ENCODE measurements around the gene KCNJ10. TPM values are rescaled to one million over a fixed set of nuclear protein-coding genes. Genes with fewer than 3 reads are reported as not detected.
"Not testable (repeated sequence)": the region's sequence is repeated elsewhere in the genome, so short reads cannot be mapped to it uniquely, and the experiment has no call there.

The KCNJ10 gene
- total RNA-seq = under 1 TPM; 0.11 TPM

GRCh38 chr1:160069460-160070231 lies at the start of gene KCNJ10:
Gene KCNJ10, minus strand, starts transcription at chr1:160070160. Its CDS starts 27,628 bp downstream, at chr1:160042532.
- H3K27me3 Mint-ChIP-seq = peaks cover 32% of the 10 kb centered on the region

GRCh38 chr1:160118928-160119327 lies 49.0 kb upstream of the KCNJ10 start:
- H3K9me3 Mint-ChIP-seq (ENCODE audit: low read depth) = no peaks in the 10 kb centered on the region
- no peaks in the 10 kb centered on the region for H3K4me1 Mint-ChIP-seq
- peaks cover 9% of the 10 kb centered on the region for H3K27me3 Mint-ChIP-seq
- H3K36me3 Mint-ChIP-seq (ENCODE audit: low read depth) = no peaks in the 10 kb centered on the region
- no peak overlapping the region for H3K4me3 Mint-ChIP-seq
- ATAC-seq (no peak), DNase-seq (no peak)
- H3K27ac Mint-ChIP-seq = no peak overlapping the region
- CTCF ChIA-PET = no interaction called here
- intact Hi-C loops (cut with DNase I, micrococcal nuclease) = no loop called here
- POLR2A ChIA-PET = no interaction called here

More at GRCh38 chr1:160069460-160070231, at the start of gene KCNJ10:
- Mint-ChIP-seq H3K27ac (peak within 1 kb of the TSS; percentile 18), H3K9me3 (ENCODE audit: low read depth) (no peaks in the 10 kb centered on the region), H3K4me1 (peaks cover 21% of the 10 kb centered on the region), H3K4me3 (peak within 1 kb of the TSS; percentile 71), H3K36me3 (ENCODE audit: low read depth) (no peaks in the 10 kb centered on the region)
- peak; percentile 7 for ATAC-seq
- POLR2A ChIA-PET = no interaction called here
- CTCF ChIA-PET = interaction anchor here (0.8 to 38.5 kb wide), 3 partner anchors 9 to 45 kb away, joined by 5 to 636 read pairs (median 636); partner anchors contain the start of genes KCNJ10 and KCNJ9
- no peak for DNase-seq
- intact Hi-C loops (cut with DNase I, micrococcal nuclease) = no loop called here

GRCh38 chr1:160117709-160118183 lies 47.8 kb upstream of the KCNJ10 start:
- Mint-ChIP-seq H3K27me3 (peaks cover 9% of the 10 kb centered on the region), H3K9me3 (ENCODE audit: low read depth) (no peaks in the 10 kb centered on the region), H3K27ac (no peak overlapping the region), H3K4me1 (no peaks in the 10 kb centered on the region), H3K36me3 (ENCODE audit: low read depth) (no peaks in the 10 kb centered on the region), H3K4me3 (no peak overlapping the region)
- POLR2A ChIA-PET = no interaction called here
- CTCF ChIA-PET = interaction anchor here (1.8 kb wide), 1 partner anchor 74 kb away, joined by 6 read pairs; no protein-coding TSS in a partner anchor
- DNase-seq (no peak), ATAC-seq (no peak)
- intact Hi-C loops (cut with DNase I, micrococcal nuclease) = no loop called here

- Mint-ChIP-seq H3K4me3 (no peak overlapping the region), H3K27ac (no peak overlapping the region), H3K27me3 (peaks cover 9% of the 10 kb centered on the region), H3K4me1 (no peaks in the 10 kb centered on the region), H3K36me3 (ENCODE audit: low read depth) (no peaks in the 10 kb centered on the region), H3K9me3 (ENCODE audit: low read depth) (no peaks in the 10 kb centered on the region)
- ChIA-PET CTCF (interaction anchor here (1.8 kb wide), 1 partner anchor 74 kb away, joined by 6 read pairs; no protein-coding TSS in a partner anchor), POLR2A (no interaction called here)
- intact Hi-C loops (cut with DNase I, micrococcal nuclease) = no loop called here
- DNase-seq = no peak
- ATAC-seq = no peak
Measured at GRCh38 chr1:160117300-160117699, 47.3 kb upstream of the KCNJ10 start.

GRCh38 chr1:160116283-160117147 lies 46.6 kb upstream of the KCNJ10 start:
- intact Hi-C loops (cut with DNase I, micrococcal nuclease) = no loop called here
- Mint-ChIP-seq H3K36me3 (ENCODE audit: low read depth) (no peaks in the 10 kb centered on the region), H3K4me1 (no peaks in the 10 kb centered on the region), H3K27me3 (peaks cover 9% of the 10 kb centered on the region), H3K9me3 (ENCODE audit: low read depth) (no peaks in the 10 kb centered on the region), H3K4me3 (no peak overlapping the region), H3K27ac (no peak overlapping the region)
- DNase-seq (no peak), ATAC-seq (no peak)
- CTCF ChIA-PET = interaction anchor here (1.8 kb wide), 1 partner anchor 75 kb away, joined by 6 read pairs; no protein-coding TSS in a partner anchor
- POLR2A ChIA-PET = no interaction called here

- intact Hi-C loops (cut with DNase I, micrococcal nuclease) = no loop called here
- H3K4me3 Mint-ChIP-seq = no peak within 1 kb of the TSS
- H3K27ac Mint-ChIP-seq = no peak within 1 kb of the TSS
- POLR2A ChIA-PET = no interaction called here
- no peak for DNase-seq
- peaks cover 9% of the 10 kb centered on the region for H3K27me3 Mint-ChIP-seq
- H3K4me1 Mint-ChIP-seq = no peaks in the 10 kb centered on the region
- CTCF ChIA-PET = no interaction called here
- H3K9me3 Mint-ChIP-seq (ENCODE audit: low read depth) = no peaks in the 10 kb centered on the region
- H3K36me3 Mint-ChIP-seq (ENCODE audit: low read depth) = no peaks in the 10 kb centered on the region
- ATAC-seq = no peak
Measured at GRCh38 chr1:160115545-160116282, 45.8 kb upstream of the KCNJ10 start, which contains the start of gene ATP1A2. Gene ATP1A2, plus strand, starts transcription at chr1:160115759. Its CDS starts 103 bp downstream, at chr1:160115862.

- no peaks in the 10 kb centered on the region for H3K9me3 Mint-ChIP-seq (ENCODE audit: low read depth)
- peaks cover 9% of the 10 kb centered on the region for H3K27me3 Mint-ChIP-seq
- H3K36me3 Mint-ChIP-seq (ENCODE audit: low read depth) = no peaks in the 10 kb centered on the region
- peaks cover under 1% of the 10 kb centered on the region for H3K4me1 Mint-ChIP-seq
- ChIA-PET POLR2A (no interaction called here), CTCF (no interaction called here)
- no peak overlapping the region for H3K4me3 Mint-ChIP-seq
- no peak for DNase-seq
- ATAC-seq = no peak
- intact Hi-C loops (cut with DNase I, micrococcal nuclease) = no loop called here
- H3K27ac Mint-ChIP-seq = no peak overlapping the region
Measured at GRCh38 chr1:160114085-160114484, 44.1 kb upstream of the KCNJ10 start.

GRCh38 chr1:160113407-160113806 lies 43.4 kb upstream of the KCNJ10 start:
- peaks cover 9% of the 10 kb centered on the region for H3K27me3 Mint-ChIP-seq
- H3K36me3 Mint-ChIP-seq (ENCODE audit: low read depth) = no peaks in the 10 kb centered on the region
- ChIA-PET POLR2A (no interaction called here), CTCF (no interaction called here)
- intact Hi-C loops (cut with DNase I, micrococcal nuclease) = no loop called here
- no peak for DNase-seq
- no peaks in the 10 kb centered on the region for H3K9me3 Mint-ChIP-seq (ENCODE audit: low read depth)
- no peak overlapping the region for H3K4me3 Mint-ChIP-seq
- no peak overlapping the region for H3K27ac Mint-ChIP-seq
- peaks cover 4% of the 10 kb centered on the region for H3K4me1 Mint-ChIP-seq
- ATAC-seq = no peak

- Mint-ChIP-seq H3K4me3 (no peak overlapping the region), H3K27me3 (peaks cover 7% of the 10 kb centered on the region), H3K4me1 (peaks cover 4% of the 10 kb centered on the region), H3K9me3 (ENCODE audit: low read depth) (no peaks in the 10 kb centered on the region), H3K27ac (no peak overlapping the region), H3K36me3 (ENCODE audit: low read depth) (no peaks in the 10 kb centered on the region)
- intact Hi-C loops (cut with DNase I, micrococcal nuclease) = no loop called here
- DNase-seq (no peak), ATAC-seq (no peak)
- CTCF ChIA-PET = interaction anchor here (0.6 to 0.8 kb wide), 2 partner anchors 11 to 36 kb away, joined by 3 read pairs; no protein-coding TSS in a partner anchor
- POLR2A ChIA-PET = no interaction called here
Measured at GRCh38 chr1:160112357-160112756, 42.4 kb upstream of the KCNJ10 start.

GRCh38 chr1:160111462-160111861 lies 41.5 kb upstream of the KCNJ10 start:
- POLR2A ChIA-PET; H3K4me1 Mint-ChIP-seq; ATAC-seq; H3K4me3 Mint-ChIP-seq; H3K36me3 Mint-ChIP-seq (ENCODE audit: low read depth); DNase-seq; intact Hi-C loops (cut with DNase I, micrococcal nuclease); H3K9me3 Mint-ChIP-seq (ENCODE audit: low read depth); H3K27ac Mint-ChIP-seq; H3K27me3 Mint-ChIP-seq: not testable (repeated sequence)
- CTCF ChIA-PET = interaction anchor here (0.8 kb wide), 1 partner anchor 37 kb away, joined by 3 read pairs; no protein-coding TSS in a partner anchor

GRCh38 chr1:160109686-160110085 lies 39.7 kb upstream of the KCNJ10 start:
- Mint-ChIP-seq H3K4me1 (peaks cover 4% of the 10 kb centered on the region), H3K27ac (no peak overlapping the region), H3K36me3 (ENCODE audit: low read depth) (no peaks in the 10 kb centered on the region), H3K4me3 (no peak overlapping the region), H3K27me3 (no peaks in the 10 kb centered on the region), H3K9me3 (ENCODE audit: low read depth) (no peaks in the 10 kb centered on the region)
- DNase-seq = no peak
- no peak for ATAC-seq
- CTCF ChIA-PET = interaction anchor here (0.5 to 1.8 kb wide), 5 partner anchors 8 to 142 kb away, joined by 3 to 8 read pairs (median 6); no protein-coding TSS in a partner anchor
- intact Hi-C loops (cut with DNase I, micrococcal nuclease) = no loop called here
- POLR2A ChIA-PET = no interaction called here
